ENCODE results near the gene TTC21A.

Gene TTC21A

DNA sequence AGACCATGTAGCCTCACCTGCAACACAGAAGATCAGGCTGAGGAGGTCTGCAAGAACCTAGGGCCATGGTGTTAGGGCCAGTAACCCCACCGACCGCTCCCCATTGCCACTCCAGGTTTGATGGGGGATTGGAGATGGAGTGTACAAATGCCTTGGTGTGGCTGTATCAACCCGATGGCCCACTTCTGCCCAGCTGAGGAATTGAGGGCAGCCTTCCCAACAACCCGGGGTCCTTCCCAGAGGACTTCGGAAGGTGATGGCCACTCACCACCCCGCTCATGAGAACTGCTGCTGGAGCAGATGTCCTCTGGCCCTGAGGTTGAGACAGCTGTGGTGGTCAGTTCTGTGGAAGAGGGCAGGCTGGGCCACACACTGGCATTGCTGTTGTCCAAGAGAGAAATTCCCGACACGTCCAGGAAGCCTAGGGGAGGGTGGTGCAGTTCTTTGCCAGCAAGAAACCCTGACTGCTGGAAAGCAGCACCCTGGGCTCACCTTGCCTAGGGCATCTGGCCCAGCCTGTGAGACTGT is 8.9 kb upstream of the TTC21A start:
- no peak for DNase-seq

DNA sequence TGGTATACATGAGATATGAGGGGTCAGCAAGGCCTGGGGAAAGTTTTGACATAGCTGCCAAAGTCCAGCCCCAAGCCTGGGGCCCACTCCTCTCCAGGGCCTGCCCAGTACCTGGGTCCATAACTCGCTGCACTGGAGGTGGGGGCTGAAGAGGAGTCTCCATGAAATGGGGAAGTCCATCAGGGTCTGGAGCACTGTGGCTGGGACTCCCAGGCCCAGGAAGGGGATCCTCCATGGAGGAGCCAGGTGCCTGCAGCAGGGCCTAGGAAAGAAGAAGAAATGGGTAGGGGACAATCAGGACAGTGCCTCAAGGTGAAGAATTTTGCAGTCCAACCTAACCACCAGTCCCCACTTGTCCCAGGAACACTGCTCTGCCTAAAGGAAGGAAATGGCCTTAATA is 8.2 kb upstream of the TTC21A start:
- no peak for DNase-seq

DNA sequence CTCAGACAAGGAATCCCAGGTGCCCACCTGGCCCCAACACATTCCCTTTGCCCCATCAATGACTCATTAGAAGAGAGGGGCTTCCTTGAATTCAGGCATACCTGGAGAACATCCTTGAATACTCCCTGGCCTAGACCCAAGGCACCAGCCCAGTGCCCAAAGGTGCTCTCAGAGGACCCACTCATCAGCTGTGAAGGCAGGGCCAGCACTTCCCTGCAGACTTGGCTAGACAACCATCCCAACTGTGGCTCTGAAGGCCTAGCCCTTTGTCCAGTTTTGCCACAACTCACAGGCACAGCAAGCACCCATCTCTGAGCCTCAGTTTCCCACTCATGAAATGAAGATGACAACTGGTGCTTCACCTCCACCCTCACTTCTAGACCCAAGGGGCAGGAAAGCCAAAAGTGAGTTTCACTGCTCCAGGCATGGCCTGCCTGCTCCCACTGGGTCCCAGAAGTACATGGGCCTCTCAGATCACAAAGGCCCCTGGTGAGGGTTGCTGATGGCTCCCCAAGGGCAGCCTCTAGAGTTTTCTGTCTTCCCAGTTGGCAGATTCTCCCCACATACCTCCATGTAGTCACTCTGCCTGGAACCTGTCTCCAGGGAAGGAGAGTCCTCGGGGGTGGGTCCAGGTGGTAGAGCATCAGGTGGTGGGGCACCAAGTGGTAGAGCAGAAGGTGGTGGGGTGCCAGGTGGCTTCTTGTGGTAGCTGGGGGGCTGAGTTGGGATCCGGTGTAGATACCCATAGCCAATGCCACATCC is 7.6 kb upstream of the TTC21A start:
- no peak for DNase-seq

DNA sequence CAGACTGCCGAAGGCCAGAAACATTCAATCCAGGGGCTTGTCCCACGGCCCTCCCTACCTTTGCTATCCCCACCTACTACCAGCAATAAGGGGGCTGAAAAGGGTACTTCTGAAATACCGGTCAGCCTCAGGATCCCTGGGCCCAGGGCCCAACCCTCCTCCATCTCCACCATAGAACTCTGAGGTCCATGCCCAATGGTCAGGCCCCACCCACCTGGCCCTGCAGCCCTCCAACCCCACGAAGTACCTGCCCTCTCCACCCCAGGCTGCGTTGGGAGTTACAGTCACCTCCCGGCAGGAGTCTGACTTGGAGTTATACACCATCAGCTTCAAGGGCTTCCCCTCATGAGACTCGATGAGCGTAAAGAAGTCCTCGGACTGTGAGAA is 7.0 kb upstream of the TTC21A start:
- no peak for DNase-seq

DNA sequence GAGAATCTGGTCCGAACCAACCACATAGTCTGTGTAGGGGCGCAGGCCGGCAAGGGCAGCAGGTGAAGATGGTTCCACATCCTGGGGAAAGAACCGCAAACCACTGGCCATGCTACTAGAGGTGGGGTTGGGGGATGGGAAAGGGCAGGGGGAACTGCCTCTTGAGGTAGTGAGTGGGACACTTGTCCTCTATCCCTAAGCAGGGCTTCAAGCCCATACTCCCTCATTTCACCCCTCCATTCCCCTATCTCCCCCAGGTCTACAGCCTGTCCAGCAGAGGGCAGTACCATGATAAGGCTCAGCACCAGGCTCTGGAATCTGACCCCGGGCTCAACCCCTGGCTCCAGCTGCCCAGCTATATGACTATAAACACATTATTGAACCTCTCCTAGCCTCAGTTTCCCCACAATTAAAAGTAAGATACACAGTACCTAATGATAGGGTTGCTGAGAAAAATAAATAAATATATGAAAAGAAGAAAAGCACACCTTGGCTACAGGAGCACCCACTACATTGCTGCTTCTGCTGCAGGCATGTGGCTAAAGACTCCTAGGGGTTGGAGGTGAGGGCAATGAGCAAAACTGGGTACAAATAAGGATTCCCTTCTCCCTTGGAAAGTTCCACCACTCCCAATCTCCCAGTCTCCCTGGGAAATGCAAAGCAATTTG is 6.3 kb upstream of the TTC21A start:
- DNase-seq: peak; percentile 27 to 57

DNA sequence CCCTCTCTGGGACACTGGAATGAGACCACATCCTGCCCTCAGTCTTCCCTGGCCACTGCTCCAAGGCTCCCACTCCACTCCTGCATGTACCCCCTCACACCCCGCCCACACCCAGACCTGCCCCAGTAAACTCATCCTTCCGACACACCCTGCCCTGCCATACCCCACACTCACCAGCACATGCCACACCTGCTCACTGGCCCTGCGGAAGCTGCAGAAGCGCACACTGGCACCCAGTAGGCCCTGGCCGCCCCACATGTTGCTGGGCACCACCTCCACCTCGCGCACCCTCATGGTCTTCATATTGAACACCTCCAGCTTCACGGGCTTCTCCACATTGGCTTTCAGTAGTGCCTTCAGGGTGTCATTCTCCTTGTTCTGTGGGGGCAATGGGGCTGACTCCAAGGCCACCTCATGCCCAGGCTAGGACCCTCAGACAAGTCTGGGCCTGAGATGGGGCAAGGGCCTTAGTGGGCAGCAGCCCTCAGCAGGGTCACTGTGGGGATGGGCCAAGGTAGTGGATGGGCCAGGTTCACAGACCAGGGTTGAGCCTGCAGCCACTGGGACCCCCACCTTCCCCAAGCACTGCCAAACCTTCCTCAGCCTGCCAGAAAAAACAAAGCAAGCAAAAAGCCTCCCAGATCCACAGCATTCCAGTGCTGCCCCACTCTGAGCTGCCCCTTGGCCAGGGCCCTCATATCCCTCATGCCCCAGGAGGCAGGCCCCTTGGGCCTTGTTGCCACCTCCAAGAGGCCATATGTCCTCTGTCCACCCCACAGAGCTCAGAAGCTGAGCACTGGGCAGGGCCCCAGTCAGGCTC is 4.8 kb upstream of the TTC21A start:
- no peak for DNase-seq

DNA sequence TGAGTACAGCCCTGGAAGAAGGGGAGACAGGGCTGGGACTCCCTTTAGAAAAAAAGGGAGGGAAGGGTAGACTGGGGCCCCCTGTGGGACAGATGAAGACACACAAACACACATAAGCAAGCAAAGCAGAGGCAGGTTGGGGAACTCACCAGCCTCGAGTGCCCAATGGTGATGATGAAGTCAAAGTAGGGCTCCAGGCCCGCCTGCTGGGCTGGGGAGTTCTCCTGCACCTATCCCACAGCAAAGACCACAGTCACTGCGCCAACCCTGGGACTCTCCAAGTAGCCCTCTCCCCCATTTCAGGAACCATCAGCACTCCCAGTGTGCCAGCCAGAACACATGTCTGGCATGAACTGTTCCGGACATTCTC is 4.2 kb upstream of the TTC21A start:
- DNase-seq: no peak

DNA sequence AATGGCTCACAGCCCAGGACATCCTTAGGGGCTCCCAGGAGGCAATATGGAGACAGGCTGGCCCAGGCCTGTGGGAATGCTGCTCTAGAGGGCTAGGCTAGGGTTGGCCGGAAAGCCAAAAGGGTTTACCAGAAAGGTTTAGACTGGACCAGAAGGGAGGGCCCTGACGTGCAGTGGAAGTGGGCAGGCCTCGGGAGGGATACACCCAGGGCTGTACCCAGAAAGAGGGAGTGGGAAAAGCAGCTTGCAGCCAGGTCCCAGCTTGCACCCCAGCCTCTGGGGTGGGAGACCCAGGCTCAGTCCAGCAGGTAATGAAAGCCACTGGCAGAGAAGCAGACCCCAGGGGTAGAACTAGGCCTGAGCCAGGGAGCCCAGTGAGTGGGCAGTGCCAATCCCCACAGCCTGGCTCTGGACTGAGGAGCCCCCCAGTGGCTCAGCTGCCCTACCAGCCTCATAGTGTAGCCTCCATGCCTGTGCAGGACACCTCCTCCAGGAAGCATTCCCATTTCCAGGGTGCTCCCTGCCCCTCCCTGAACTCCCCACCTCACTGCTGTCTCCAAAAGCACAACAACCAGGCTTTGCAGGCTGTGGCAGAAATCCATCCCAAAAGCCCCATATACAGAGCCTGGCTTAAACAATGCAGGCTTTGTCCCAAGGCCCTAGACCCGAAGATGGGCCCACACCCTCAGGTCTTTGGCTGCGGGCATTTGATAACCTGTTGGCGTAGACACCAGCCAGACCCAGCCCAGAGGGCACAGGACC is 3.5 kb upstream of the TTC21A start:
- DNase-seq: no peak

DNA sequence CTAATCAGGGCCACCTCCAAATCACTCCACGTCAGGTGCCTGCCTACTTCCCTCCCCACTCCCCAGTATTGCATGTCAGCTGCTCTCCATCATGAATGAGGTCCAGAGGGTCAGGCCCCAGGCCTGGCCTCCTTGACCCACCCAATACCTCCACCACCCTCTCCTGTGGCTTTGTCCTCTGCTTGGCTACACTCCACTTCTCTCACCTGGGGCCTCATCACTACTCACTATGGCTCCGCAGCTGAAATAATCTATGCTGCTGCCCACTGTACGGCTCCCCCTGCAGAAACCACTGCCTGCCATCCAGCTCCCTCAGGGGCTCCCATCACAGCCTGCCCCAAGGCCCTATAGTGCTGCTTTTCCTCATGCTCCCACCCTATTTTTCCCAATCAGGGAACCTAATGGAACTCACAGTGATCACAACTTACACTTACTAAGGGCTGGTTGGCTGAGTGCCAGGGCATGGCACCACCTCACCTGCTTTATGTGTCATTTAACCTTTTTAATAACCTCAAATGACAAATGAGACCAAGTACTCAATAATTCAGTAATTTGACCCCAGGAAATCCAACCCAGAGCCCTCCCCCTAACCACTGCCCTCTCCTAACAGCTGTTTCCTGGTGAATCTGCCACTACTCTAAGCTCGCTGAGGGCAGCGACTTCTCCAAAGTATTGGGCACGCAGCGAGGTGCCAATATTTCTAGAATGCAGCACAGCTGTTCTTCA is 2.4 kb upstream of the TTC21A start:
- no peak for DNase-seq

DNA sequence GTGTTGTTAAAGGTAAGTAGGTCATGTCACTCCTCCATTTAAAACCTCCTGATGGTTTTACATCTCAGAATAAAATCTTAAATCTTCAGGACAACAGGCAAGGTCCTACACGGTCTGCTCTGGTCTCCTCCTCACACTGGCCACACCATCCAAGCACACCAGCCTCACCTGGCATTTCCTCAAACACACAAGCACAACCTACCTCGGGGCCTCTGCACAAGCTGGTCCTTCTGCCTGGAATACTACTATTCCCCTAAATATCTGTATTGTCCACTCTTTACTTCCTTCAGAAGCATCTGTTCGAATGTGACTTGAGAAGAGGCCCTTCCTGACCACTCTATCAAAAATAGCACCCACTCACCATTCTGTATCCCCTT is 1.8 kb upstream of the TTC21A start:
- DNase-seq: no peak

DNA sequence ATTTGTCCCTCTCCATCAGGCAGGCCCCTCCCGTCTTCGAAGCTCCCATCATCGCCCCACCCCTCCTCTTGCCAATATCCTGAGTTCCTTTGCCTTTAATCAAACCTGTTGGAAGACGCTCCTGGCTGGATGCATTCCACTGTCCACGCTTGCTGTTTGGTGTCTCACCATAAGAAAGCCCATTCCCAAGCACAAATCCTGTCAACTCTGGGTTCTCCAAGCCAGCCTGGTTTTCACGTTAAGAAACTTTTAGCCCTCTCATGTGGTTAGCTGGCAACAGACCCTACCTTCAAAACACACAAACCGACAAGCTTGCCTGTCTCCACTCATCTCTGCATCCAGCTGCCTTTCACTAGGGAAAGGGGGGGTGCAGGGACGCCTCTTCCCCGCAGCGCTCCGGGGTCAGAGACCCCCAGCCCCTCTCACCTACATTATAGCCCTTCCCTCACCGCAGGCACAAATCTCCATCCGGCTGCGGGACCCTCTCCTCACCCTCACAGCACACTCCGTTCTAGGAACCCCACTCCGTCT is 1.1 kb upstream of the TTC21A start:
- DNase-seq: no peak

DNA sequence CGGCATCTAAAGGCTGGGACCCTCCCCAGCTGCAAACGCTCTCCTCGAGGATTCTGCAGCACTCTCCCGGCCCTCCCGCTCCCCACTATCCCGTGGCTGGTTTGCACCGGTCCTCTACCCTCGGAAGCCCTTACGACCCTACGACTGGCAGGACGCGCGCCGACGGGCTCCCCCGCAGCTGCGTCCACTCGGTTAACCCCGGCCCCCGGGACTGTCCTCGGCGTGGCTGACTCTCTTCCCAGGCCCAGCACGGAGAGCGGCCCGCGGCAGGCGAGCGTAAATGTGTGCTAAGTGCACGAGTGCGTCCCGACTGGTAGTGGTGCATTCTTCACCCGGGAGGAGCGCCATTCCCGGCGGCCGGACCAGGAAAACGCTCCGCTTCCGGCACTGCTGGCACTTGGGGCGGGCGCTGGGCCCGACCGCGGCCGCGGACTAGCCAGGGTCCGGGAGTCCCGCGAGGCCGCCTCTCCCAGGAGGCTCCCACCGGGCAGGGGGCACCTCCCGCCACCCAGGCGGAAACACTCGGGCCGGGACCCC is 561 bp upstream of the TTC21A start:
- peak; percentile 21 to 27 for DNase-seq

DNA sequence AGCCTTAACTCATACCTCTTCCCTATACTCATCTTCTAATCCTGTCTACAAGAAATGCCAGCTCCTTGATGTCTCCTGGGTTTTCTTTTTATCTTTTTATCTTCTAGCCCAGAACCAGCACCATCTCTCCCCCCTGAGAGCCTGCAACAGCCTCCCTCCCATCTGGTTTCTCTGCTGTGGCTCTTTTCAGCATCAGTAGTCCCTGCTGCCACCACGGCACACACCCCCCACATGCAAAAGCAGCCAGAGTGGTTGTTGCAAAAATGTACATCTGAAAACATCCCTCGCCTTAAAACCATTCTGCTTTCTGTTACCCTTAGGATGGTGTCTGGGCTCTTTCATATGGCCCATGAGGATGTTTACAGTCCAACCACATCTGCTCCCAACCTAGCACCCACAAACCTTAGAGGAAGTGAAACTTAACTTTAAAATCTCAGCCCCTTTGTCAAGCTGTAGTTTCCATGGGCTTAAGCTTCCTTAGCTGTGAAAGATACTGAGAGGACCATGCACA is 775 bp downstream of the TTC21A start:
- DNase-seq: peak; percentile 53 to 66

DNA sequence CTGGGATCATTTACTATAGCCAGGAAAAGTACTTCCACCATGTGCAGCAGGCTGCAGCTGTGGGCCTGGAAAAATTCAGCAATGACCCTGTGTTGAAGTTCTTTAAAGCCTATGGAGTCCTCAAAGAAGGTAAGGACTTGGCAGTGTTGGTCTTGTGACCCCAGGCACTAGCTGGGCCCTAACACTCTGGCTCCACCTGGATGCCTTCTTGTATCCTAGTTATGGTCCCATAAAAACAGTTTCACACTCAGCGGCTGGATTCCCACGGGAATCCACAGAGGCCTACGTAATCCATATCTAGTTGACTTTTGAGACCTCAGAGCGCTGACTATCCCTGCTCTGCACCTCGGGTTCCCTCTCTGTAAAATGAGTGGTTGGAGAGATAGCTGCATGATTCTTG is 1.6 kb downstream of the TTC21A start:
- no peak for DNase-seq

DNA sequence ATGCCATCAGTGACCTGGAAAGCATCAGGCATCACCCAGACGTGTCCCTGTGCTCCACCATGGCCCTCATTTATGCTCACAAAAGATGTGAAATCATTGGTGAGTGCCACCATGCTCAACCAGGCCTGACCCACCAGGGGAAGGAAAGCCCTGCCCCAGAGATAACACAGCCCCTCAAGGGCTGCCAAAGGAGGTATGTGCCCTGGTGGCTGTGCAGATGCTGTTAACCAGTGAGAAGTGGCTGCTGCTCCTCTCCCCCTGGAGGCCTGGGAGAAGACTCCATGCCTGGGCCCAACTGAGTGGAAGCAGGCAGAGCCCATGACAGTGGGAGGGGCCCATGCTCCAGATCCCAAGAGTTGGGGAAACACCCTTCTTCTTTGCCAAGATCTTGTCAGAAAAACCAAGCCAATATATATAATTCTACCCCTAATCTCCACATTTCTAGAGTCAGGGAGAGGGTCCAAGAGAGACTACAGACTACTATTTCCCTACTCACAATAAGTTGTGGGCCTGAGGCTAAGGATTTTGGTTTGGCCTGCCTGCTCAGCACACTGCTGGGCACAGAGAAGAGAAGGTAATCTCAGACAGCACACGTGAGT is 2.7 kb downstream of the TTC21A start:
- no peak for DNase-seq

DNA sequence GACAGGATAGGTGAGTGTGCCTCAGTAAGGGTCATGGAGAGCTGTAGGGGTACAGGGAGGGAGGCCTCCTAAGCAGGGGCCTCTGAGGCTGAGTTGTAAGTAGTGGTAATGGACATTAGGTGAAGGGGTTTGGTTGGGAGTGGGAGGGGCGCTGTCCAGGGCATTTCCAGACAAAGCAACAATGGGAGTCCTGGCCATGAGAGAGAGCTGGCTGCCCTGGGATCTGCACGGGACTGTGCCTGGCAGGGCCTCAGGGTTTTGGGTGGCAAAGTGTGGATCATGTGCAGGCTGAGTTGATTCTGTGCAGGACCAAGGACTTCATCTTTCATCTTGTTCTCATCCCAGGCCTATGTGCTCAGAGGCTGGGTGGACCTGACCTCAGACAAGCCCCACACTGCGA is 4.6 kb downstream of the TTC21A start:
- no peak for DNase-seq

DNA sequence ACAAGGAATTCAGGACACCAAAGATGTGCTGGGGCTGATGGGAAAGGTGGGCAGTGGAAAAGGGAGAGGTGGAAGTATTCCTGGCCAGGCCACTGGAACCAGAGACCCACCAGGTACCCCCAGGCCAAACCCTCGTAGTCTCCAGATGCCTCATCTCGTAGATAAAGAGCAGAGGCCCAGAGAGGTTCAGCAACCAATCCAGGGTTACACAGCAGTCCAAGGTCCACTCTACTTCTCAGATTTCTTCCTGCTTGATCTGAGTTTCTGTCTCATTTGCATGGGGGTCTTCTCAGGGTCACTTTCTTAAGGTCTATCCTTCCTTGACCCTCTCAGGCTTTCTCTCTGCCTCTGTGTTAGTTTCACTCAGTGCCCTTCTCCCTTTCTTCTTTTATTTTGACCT is 5.1 kb downstream of the TTC21A start:
- no peak for DNase-seq

DNA sequence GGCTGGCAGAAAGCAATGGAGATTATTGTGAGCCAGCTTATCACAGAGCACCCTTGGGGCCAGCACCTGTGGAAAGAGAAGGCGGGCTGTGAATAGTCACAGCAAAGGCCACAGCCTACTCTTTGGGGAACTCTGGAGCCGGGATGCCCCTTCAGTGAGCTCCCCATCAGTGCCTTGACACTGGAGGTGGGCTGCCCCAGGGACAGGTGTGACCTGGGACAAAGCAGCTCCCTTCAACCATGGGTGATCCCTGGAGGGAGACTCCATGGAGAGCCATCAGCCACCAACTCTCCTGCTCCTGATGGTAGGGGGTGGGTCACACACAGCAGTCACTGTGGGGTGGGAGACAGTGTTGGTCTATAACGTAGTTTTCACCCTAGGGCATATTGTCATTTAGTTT is 5.8 kb downstream of the TTC21A start:
- DNase-seq: no peak

DNA sequence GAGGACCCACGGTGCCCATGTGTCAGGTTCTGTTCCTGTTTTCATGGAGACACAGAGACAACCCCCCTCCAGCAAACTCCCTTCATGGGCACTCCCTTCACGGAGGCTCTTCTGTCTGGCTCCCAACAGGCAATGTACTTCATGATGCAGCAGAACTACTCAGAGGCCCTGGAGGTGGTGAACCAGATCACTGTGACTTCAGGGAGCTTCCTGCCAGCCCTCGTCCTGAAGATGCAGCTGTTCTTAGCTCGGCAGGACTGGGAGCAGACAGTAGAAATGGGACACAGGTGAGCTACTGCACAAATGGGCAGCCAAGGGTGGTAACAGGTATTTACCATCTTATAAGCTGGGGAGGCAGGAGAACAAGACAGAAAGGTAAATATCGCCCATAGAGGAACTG is 7.0 kb downstream of the TTC21A start:
- DNase-seq: no peak

DNA sequence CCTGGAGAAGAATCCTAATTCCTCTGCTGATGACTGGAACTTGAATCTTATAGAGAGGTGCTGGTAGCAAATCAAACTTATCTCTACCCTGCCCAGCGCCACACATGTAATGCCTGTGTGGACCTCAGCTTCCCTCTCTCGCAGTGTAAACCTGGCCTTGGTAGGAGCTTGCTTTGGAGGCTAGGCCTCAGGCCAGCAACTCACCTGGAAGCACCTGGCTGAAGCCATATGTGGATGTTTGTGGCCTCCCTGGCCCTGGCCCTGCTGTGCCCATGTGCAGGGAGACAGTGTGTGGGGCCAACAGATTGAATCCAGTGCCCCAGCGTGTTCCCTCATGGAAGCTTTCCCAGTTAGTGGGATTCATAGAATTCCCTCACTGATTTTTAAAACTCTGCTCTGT is 8.4 kb downstream of the TTC21A start:
- no peak for DNase-seq

DNA sequence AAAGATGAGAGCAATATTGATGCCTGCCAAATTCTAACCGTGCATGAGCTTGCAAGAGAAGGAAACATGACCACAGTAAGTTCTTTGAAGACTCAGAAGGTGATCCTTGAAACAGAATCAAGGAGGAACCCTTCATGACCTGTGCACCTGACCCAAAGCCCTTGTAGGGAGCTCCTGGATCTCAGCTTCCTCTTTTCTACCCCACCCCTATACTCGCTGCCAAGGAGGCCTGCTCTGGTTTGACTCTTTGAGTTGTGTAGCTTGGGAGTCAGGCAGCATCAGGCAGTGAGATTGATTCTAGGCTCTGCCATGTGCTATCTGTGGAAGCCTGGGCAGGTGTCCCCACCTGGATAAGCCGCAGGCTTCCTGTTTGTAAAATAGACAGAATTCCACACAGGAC is 10.6 kb downstream of the TTC21A start:
- no peak for DNase-seq

Data from inflammatory macrophage treated with lipopolysaccharide for 1 hour (primary cell).